ENCODE data around the gene IKBKE. TPM values are rescaled to one million over a fixed set of nuclear protein-coding genes. Genes with fewer than 3 reads are reported as not detected.

Gene IKBKE
- total and polyA plus RNA-seq, 2 of the 8 experiments (the other 6 are each of a cell fraction or from before 2014, with no cell fraction given), result 8.6 to 12.0 TPM

- POLR2A ChIA-PET (ENCODE audit: partially characterized antibody), result interaction anchor here (0.7 to 1.4 kb wide), 2 partner anchors 17 to 39 kb away, joined by 3 read pairs; partner anchors contain the start of gene IKBKE
- peaks cover 3 to 19% (median 7%) of the 10 kb centered on the region in 4 experiments; a peak in 6 of 7 replicates for H3K4me1 ChIP-seq (replicated peaks in 1 of 4; ENCODE audit: control insufficient read depth in 3 of 4, insufficient read depth in 4 of 4, low read length in 3 of 4)
- H3K27me3 ChIP-seq (replicated peaks in 1 of 4; ENCODE audit: control insufficient read depth in 3 of 4, extremely low read depth in 1 of 4, insufficient read depth in 3 of 4, low read length in 3 of 4), result peaks cover 17 to 49% (median 47%) of the 10 kb centered on the region in 4 experiments
- no peak overlapping the region for H2BK15ac ChIP-seq (ENCODE audit: low read length)
- no peak overlapping the region for H2BK20ac ChIP-seq (ENCODE audit: low read length)
- H2BK120ac ChIP-seq (replicated peaks; ENCODE audit: low read depth, low read length), result no peak overlapping the region
- no peak overlapping the region for H4K91ac ChIP-seq (replicated peaks; ENCODE audit: insufficient read length, low read length)
- WGBS, 2 experiments (ENCODE audit: extremely low coverage in 1 of 2, insufficient coverage in 1 of 2, insufficient read length in 1 of 2, insufficient replicate concordance in 2 of 2, low coverage in 1 of 2, low lambda C conversion rate in 2 of 2, missing lambda C conversion rate in 1 of 2), result 84% methylated on average over 6 of the region's 6 CpGs; no CpG with 5 or more reads in 1 of the 2 experiments
- H3K9ac ChIP-seq (replicated peaks in 1 of 4; ENCODE audit: extremely low read depth in 1 of 4, low read depth in 3 of 4, low read length in 3 of 4), result no peak overlapping the region
- DNase-seq (ENCODE audit: low read depth in 1 of 2, low spot score in 2 of 2) (no peak), FAIRE-seq (no peak)
- H3K4me2 ChIP-seq (ENCODE audit: insufficient read depth in 1 of 2, low read depth in 2 of 2, low read length in 2 of 2), result no peak overlapping the region; a peak in 1 of 4 replicates
- no peak overlapping the region for H3K23ac ChIP-seq (ENCODE audit: insufficient read length)
- no peak overlapping the region for H2BK5ac ChIP-seq (ENCODE audit: low read depth, low read length)
- no peaks in the 10 kb centered on the region for H3K79me1 ChIP-seq (ENCODE audit: low read depth, low read length)
- no peak overlapping the region for H2AK5ac ChIP-seq (ENCODE audit: low read depth, low read length)
- H4K8ac ChIP-seq (ENCODE audit: extremely low read depth, insufficient read depth, low read length), result no peak overlapping the region
- H4K20me1 ChIP-seq (replicated peaks in 1 of 2; ENCODE audit: control insufficient read depth in 1 of 2, insufficient read depth in 2 of 2, low read length in 2 of 2), result peaks cover 0 to 5% of the 10 kb centered on the region in 2 experiments
- no peak overlapping the region for H3K14ac ChIP-seq (ENCODE audit: insufficient read length)
- H3K4me3 ChIP-seq (ENCODE audit: extremely low read depth in 1 of 4, insufficient read depth in 2 of 4, low read depth in 3 of 4, low read length in 4 of 4), result no peak overlapping the region
- H3K4ac ChIP-seq (replicated peaks; ENCODE audit: insufficient read length, low read depth, low read length), result no peak overlapping the region
- no peak overlapping the region for H2BK12ac ChIP-seq (ENCODE audit: low read depth, low read length)
- no peaks in the 10 kb centered on the region for H3K9me3 ChIP-seq (ENCODE audit: insufficient read depth in 2 of 2, low read depth in 1 of 2, low read length in 1 of 2)
- no peak overlapping the region for H2AFZ ChIP-seq (ENCODE audit: low read length)
- H3K36me3 ChIP-seq (ENCODE audit: control insufficient read depth in 2 of 4, insufficient read depth in 4 of 4, low read length in 3 of 4), result no peaks in the 10 kb centered on the region
- no peak overlapping the region for H3K56ac ChIP-seq (replicated peaks; ENCODE audit: insufficient read length, low read depth, low read length)
- H3K18ac ChIP-seq (ENCODE audit: extremely low read depth, low read length), result no peak overlapping the region
- no peaks in the 10 kb centered on the region for H3K79me2 ChIP-seq (ENCODE audit: control insufficient read depth in 1 of 2, insufficient read depth in 2 of 2, low read length in 2 of 2)
- H3K23me2 ChIP-seq (ENCODE audit: low read depth, low read length), result peaks cover 9% of the 10 kb centered on the region; the same call in 1 of the 2 replicates
- CTCF ChIA-PET (ENCODE audit: partially characterized antibody), result interaction anchor here (0.7 to 1.9 kb wide), 2 partner anchors 37 to 51 kb away, joined by 3 to 4 read pairs; no protein-coding TSS in a partner anchor
- no peak overlapping the region for H4K5ac ChIP-seq (ENCODE audit: insufficient read length, low read depth, low read length)
- H3K27ac ChIP-seq (ENCODE audit: low read depth, low read length), result no peak overlapping the region
- no peak for TF ChIP-seq SP2 (IDR thresholded peaks at IDR 0.05; ENCODE audit: low read length)
- no peak for TF ChIP-seq HDAC2 (IDR thresholded peaks at IDR 0.05; ENCODE audit: borderline replicate concordance in 1 of 2, low read depth in 2 of 2, low read length in 2 of 2)
- TF ChIP-seq SRF (IDR thresholded peaks at IDR 0.05; ENCODE audit: low read depth, low read length), result no peak
- no peak for TF ChIP-seq TBP (IDR thresholded peaks at IDR 0.05; ENCODE audit: low read depth, low read length)
- no peak for TF ChIP-seq TEAD4 (IDR thresholded peaks at IDR 0.05; ENCODE audit: low read depth, low read length)
- no peak for TF ChIP-seq NRF1 (IDR thresholded peaks at IDR 0.05; ENCODE audit: low read depth, low read length)
- TF ChIP-seq USF2 (IDR thresholded peaks at IDR 0.05; ENCODE audit: low read length), result no peak
- no peak for TF ChIP-seq EP300 (IDR thresholded peaks at IDR 0.05; ENCODE audit: borderline replicate concordance in 1 of 2, low read depth in 2 of 2, low read length in 2 of 2)
- no peak for TF ChIP-seq YY1 (IDR thresholded peaks at IDR 0.05; ENCODE audit: low read depth, low read length)
- TF ChIP-seq JUND (IDR thresholded peaks at IDR 0.05; ENCODE audit: low read length), result no peak
- no peak for TF ChIP-seq ASH2L (IDR thresholded peaks at IDR 0.05; ENCODE audit: low read length)
- TF ChIP-seq CEBPB (IDR thresholded peaks at IDR 0.05; ENCODE audit: low read depth, low read length), result no peak
- TF ChIP-seq RNF2 (IDR thresholded peaks at IDR 0.05; ENCODE audit: borderline replicate concordance, low read depth, low read length, missing control alignments, poor library complexity, severe bottlenecking), result no peak
Observed at GRCh38 chr1:206508956-206509355, 38.7 kb downstream of the IKBKE start.

All from H1 (cell line).